Stimulated activated CD4-positive, alpha-beta T cell treated with anti-CD3 and anti-CD28 coated beads, Interleukin-1b, Interleukin-23, amount 100 ng/mL, for 4 hours (primary cell): ENCODE data around the gene BNC2.
"Not testable (repeated sequence)": the region's sequence is repeated elsewhere in the genome, so short reads cannot be mapped to it uniquely, and the experiment has no call there.

ENCODE experiments used
- DNase-seq, 2 donors: peaks; one replicate each; pipeline ENCODE4 v3.0.0-alpha.2; 2020; ENCODE audit warnings: low read depth in 2 of 2

BNC2 gene

DNA sequence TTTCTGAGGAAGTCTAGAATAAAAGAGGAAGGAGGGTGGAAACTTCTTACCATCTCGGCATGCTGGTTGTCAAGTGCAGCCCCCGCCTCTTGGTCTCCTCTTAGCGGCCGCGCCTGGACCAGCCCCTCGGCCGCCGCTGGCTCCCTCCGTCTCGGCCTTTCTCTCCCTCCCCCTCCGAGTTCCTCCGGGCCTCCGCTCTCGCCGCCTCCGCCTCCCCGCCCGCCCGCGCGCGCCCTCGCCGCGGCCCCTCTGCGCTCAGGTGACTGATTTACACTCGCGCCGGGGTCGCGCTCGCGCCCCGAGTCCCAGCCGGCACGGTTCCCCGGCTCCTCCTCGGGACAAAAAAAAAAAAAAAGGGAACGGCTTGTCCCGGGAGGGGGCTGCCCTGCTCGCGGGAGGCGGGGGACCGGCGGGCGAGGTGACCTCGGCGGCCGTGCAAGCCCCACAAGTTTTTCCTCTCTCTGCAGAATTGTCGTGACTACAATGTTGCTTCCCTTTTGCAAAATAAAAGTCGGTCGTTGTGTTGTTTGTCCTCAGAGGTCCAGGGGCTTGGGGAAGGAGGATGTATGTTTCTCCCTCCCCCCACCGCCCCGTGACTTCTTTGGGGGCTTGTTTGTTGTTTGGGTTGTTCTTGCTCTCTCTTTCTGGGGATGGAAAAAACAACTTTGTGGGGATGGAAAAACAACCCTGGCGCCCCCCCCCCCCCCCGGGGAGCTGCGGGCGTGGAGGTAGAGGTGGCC, at the start of gene BNC2:
Gene BNC2, minus strand, starts transcription at position 75 of the 740 bp plus-strand sequence. Its CDS starts 22 bp downstream, at position 53.
- DNase-seq = no peak

DNA sequence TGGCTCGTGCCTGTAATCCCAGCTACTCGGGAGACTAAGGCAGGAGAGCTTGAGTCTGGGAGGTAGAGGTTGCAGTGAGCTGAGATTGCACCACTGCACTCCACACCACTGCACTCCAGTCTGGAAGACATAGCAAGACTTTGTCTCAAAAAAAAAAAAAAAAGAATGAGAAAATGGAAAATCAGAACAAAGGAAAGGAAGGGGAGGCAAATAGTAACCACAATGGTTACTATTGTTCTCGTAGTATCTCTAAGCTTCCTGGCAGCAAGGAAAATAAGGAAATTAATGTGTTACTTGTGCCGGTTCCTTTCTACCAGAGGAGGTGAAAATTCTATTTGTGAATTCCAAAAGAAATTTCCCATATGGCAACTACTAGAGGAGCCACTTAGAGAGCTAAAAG, 48.5 kb upstream of the BNC2 start:
- DNase-seq = no peak

DNA sequence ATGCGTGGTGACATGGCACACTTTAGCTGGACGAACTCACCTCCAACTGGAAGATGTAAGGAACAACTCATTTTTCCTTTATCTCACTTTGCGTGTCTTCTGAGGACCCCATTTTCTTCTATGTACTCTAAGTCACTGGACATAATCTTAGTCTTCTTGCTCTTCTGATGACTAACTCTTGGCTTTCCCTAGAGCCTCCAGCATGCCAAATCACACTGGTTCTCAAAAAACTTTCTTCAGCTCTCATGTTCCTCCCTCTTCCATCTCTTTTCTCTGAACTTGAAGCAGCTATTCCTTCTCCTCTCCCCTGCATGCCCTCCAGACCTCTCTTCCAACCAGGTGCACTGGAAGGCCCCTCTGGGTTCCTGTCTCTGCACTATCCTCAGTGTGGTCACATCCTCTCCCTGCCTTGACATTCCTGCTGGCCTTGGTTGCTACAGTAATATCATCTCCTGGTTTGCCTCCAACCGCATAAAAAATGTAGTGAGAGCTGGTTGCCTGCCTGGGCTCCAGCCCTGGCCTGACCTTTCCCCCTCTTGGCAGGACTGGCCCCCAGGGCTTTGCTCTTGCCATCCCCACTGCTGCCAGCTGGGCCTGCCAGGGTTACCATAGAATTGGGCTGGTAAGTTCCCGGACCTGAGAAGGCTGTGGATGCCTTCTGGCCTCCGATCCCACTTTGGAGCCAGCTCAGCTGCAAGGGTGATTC, 44.8 kb upstream of the BNC2 start:
- DNase-seq = no peak

- DNase-seq = no peak
These were observed 41.7 kb upstream of the BNC2 start for GRCh38 chr9:16912197-16912596.

DNA sequence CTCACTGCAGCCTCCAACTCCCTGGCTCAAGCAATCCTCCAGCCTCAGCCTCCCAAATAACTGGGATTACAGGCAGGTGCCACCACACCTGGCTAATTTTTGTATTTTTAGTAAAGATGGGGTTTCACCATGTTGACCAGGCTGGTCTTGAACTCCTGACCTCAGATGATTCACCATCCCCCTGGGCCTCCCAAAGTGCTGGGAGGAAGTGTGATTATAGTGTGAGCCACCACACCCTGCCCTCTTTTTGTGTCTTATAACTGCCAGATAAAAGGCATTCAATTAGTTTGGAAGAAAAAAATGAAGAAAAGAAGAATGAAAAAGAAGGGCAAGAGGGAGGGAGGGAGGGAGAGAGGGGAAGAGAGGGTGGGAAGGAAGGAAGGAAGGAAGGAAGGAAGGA, 37.7 kb upstream of the BNC2 start:
- DNase-seq = not testable (repeated sequence)

DNA sequence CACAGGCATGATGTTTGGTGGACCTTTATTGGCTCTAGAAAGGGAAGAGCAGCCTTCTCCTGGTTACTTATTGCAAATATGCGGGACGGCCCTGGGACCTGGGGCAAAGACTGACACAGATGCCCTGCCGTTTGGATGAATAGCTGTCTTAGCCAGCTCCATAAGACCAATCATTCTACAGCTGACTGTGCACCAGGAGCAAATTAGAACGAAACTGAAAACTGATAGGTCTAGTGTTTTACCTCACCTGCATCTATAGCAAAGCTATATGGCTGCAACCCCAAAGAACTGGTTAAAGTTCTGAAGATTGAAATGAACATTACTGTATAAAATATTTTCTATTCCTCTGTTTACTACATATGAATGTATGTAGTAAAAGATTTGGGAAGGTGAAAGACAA, 34.2 kb upstream of the BNC2 start:
- no peak for DNase-seq

GRCh38 chr9:16901590-16901989, 31.1 kb upstream of the BNC2 start:
- no peak for DNase-seq

DNA sequence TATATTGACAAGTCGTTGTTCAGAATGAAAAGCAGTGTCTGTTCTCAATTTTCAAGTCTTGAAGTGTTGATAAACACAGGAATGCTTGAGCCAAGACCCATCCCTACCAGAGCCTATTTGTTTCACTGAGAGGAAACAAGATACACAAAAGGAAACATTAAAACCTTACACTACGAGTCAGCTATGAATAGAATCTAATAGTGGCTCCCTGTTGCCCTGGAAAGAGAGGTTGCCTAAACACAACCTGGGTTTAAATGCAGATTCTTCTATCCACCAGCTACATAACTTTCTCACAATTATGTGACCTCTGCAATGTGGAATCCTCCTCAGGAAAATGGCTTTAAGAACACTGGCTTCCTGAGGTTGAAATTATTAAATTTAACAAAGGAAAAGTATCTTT, 29.1 kb upstream of the BNC2 start:
- no peak for DNase-seq

GRCh38 chr9:16898464-16898863, 28.0 kb upstream of the BNC2 start:
- no peak for DNase-seq

- no peak for DNase-seq
These were observed 18.1 kb upstream of the BNC2 start for GRCh38 chr9:16888594-16888993.

- DNase-seq = no peak
These were observed 15.5 kb upstream of the BNC2 start for GRCh38 chr9:16885931-16886330.

DNA sequence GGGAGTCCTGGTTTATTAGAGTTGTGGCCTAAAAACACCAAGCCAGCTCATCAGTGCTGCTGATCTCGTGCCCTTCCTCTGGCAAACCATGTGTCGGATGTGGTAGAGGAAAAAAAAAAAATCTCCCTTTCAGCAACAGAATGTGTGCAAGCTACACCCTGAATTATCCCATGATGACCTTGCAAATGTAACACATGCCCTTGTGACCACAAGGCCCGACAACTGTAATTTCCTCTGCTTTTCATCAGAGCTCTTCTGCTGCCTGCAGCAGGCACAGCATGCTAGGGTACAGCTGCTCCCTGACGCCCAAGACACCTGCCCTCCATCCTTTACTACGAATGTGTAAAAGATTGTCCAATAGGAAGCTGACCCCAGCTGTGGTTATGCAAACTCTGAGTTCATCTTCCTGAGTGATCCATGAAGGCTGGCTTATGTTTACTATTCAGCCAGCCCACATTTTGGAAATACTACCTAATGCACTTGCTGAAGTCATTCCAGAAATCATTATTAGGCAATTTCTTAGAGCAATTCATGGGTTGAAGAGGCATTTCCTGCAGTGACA, 14.6 kb upstream of the BNC2 start:
- DNase-seq = no peak

- DNase-seq = no peak
These were observed 13.9 kb upstream of the BNC2 start for GRCh38 chr9:16884373-16884772.

- no peak for DNase-seq
These were observed 13.1 kb upstream of the BNC2 start for GRCh38 chr9:16883586-16883985.

DNA sequence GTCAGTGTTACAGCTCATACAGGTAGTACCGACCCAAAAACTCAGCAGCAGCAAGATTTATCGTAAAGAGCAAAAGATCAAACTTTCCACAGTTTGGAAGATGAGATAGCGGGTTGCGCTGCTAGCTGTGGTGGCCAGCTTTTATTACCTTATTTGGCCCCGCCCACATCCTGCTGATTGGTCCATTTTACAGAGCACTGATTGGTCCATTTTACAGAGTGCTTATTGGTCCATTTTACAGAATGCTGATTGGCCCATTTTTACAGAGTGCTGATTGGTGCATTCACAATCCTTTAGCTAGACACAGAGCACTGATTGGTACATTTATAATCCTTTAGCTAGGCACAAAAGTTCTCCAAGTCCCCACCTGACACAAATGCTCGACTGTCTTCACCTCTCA, 12.0 kb upstream of the BNC2 start:
- DNase-seq = not testable (repeated sequence)

DNA sequence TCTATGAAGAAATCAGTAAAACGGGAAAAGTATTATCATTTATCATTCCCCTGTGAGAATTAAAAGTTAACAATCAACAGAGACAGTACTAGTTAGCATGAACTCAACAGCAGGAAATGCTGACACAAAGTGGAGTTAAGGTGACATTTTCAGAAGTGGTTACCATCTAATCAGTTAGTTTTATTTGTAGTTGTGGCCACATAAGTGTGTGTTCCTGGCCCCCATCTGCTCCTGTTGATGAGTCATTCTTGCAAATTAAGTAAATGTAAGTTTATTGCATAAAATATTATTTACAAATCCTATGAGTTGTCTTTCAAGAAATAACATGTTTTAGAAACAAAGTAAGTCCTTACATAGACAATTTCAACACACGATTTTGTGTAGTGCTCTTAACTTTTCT, 8.9 kb upstream of the BNC2 start:
- no peak for DNase-seq

DNA sequence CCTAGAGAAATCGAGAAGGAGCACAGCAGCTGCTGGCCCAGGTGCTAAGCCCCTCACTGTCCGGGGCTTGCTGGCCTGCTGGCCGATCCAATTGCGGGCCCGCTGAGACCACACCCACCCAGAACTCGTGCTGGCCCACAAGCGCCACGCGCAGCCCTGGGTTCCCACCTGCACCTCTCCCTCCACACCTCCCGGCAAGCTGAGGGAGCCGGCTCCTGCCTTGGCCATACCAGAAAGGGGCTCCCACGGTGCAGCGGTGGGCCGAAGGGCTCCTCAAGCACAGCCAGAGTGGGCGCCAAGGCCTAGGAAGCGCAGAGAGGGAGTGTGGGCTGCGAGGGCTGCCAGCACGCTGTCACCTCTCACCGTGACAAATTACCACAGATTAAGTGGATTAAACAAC, 6.8 kb upstream of the BNC2 start:
- no peak for DNase-seq

DNA sequence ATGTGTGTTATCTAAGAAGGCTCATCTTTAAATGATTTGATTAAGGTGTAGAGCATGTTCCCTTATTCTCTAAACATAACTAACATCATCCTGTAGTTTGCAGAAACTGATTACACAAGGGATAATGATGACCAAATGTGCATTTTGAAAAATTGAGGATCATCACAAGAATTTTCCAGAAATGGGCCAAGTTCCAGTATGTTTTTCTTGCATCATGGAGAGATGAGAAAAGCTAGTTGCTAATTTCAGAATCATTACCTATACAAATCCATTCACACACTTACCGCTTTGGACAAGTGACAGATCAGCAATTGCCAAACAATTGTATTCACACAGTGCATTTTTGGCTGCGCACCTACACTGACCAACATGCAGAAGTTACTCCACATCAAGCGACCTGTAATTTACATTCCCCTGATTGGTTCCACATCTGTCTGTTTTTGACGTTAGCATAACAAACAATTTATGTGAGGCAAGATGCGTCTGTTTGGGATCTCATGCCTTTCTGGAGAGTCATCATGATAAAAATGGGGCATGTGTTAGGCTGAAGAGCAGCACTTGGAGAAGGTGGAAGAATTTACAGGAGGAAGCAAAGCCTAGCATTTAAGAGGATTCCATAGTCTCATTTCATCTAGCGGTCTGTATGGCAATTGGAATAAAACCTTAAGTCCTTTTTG, 2.8 kb upstream of the BNC2 start:
- DNase-seq = no peak

DNA sequence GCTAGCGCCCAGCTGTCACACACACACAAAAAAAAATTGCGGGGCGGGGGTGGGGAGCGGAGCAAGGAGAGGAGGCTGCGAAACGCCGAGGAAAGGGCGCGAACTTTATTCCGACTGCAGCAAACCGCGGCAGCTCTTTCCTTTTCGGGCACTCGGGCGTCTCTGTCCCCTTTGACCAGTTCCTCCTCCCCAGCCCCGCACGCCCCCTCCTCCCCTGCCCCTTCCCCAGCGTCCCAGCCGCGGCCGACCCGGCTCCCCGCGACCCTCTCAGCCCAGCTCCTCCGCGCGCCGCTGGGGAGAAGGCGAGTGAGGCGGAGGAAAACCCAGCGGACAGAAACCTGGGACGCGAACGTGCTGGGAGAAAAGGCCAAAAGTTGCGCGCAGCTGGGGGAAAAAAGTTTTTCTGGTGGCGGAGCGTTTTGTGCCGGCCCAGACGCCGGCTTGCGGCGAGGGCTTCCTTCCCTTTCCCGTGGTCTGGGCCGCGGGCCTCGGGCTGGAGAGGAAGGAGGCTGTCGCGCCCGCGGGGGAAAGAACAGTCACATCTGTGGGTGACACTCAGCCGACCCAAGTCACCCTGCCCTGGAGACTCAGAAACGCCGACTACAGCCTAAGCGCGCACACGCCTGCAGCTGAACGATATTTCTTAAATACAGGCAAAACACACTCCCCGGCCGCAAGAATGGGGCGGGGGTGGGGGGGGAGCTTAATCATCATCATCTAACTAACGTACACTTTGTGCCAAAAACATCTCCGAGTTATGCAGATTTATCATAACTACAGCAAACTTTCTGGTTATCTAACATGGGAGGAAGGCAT, 1.1 kb upstream of the BNC2 start:
- DNase-seq = no peak

GRCh38 chr9:16869882-16870595, 431 bp downstream of the BNC2 start:
- DNase-seq = no peak
